ENCODE results near the gene SPATA6L.

SPATA6L gene

DNA sequence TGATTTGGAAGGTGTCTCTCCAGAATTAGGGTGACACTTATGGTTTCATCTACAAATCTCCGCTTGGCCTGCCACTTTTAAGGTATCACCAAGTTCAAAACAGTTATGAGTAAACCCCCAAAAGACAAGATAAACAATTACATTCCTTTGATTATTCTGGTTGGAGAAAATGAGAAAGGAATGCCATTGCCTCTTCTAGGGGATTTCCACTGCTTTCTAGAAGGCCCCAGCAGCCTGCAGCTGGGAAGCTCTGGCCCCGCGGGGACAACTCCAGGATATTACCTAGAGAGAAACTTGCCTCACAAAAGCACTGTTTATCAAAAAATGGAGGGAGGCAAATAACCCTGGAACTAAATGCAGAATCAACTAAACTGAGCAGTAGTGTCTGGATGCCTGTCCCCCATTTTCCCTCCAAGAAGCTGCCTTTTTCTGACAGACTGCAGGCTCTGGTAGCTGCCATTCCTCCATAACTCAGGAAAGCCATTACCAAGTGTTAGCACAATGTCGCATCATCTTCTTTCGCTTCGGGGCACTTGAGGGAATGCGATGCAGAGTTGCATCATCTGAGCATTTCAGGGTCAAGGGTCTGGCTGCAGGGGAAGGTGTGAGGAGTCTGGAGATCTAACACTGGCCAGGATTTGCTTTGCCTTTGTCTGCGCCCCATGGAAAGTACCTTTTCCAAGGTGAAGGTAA is 75.7 kb downstream of the SPATA6L start:
- no peak for TF ChIP-seq CTCF (conservative IDR thresholded peaks at IDR 0.05; ENCODE audit: low read length)
- DNase-seq (ENCODE audit: low read depth): peak; percentile 13
- no peak overlapping the region for H3K4me3 ChIP-seq (ENCODE audit: low read length)

GRCh38 chr9:4588721-4589120 is 77.6 kb downstream of the SPATA6L start:
- DNase-seq (ENCODE audit: low read depth): no peak
- no peak for TF ChIP-seq CTCF (conservative IDR thresholded peaks at IDR 0.05; ENCODE audit: low read length)
- H3K4me3 ChIP-seq (ENCODE audit: low read length): no peak overlapping the region

GRCh38 chr9:4585135-4585534 is 81.1 kb downstream of the SPATA6L start:
- H3K4me3 ChIP-seq (ENCODE audit: low read length): no peak overlapping the region
- TF ChIP-seq CTCF (conservative IDR thresholded peaks at IDR 0.05; ENCODE audit: low read length): no peak
- DNase-seq (ENCODE audit: low read depth): no peak

DNA sequence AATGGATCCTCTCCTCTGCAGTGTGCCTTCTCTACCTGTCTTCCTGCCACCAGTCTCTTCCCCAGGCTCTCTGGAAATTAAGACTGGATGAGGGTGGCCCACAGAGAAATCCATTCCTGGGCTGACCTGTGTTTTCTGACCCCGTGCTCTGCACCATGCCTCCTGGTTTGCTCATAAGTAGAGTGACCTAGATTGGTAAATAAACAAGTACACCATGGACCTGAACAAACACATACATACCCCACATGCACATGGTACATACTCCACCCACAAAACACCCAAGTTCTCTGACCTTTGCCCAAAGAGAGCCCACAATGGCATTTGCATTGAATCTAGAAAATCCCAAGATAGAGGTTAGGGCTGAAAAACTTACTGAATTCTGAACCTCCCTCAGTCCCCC is 81.6 kb downstream of the SPATA6L start:
- H3K4me3 ChIP-seq (ENCODE audit: low read length): no peak overlapping the region
- TF ChIP-seq CTCF (conservative IDR thresholded peaks at IDR 0.05; ENCODE audit: low read length): no peak
- no peak for DNase-seq (ENCODE audit: low read depth)

GRCh38 chr9:4583001-4583400 is 83.3 kb downstream of the SPATA6L start:
- no peak for DNase-seq (ENCODE audit: low read depth)
- TF ChIP-seq CTCF (conservative IDR thresholded peaks at IDR 0.05; ENCODE audit: low read length): no peak
- H3K4me3 ChIP-seq (ENCODE audit: low read length): no peak overlapping the region

GRCh38 chr9:4581861-4582565 is 84.3 kb downstream of the SPATA6L start:
- no peak for TF ChIP-seq CTCF (conservative IDR thresholded peaks at IDR 0.05; ENCODE audit: low read length)
- H3K4me3 ChIP-seq (ENCODE audit: low read length): no peak overlapping the region
- no peak for DNase-seq (ENCODE audit: low read depth)

Data from AG10803 (cell line).